NCI-H526 treated with DMSO at 0.1 percent for 48 hours (cell line): ENCODE data around the gene EEF1A2.

Experiments
- DNase-seq: peaks from one replicate; lab custom pipeline; 2025; lab: John Stamatoyannopoulos, UW

Gene EEF1A2

GRCh38 chr20:63499338-63499969 lies 571 bp upstream of the EEF1A2 start:
- no peak for DNase-seq

DNA sequence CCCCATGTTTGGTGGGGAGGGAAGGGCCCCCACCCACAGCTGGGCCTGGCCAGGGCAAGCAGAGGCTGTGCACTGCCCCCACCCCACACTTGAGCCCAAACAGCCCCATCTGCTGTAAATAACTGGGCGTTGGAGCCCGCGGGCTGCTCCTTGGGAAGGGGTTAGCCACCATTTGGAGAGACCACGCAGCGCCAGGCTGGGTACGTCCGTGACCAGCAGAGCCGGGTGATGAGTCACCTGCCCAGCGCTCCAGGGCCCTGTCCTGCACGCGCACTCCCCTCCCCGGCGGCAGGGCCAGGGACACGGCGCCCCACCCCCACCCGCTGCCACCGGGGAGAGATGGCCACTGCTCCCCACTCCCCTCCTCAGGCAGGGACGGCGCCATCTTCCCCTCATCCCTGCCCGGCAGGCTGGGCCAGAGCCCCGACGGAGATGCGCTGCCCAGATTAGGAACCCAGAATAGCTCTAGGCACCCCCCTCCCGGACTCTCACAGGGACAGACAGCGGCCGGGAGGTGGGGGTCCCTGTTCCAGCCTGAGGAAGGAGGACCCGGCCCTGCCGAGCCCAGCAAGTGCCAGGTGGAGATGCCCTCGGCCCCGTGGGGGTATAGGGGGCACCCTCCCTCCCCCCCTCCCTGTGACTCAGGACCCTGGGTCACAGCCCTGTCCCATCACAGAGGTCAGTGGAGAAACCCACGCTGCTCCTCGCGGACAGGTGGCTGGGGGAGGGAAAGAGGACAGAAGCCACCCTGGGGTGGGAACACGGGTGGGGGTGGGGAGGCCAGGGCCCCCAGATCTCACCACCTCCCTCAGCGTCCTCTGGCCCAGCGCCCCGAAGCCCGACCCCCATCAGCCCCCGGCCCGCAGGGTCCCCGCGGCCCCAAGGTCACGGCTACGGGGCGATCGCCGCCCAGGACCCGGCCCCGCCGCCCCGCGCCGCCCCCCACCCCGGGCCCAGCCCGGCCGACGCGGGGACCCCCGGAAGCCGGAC lies 642 bp downstream of the EEF1A2 start:
- no peak for DNase-seq

- DNase-seq: no peak
Measured at GRCh38 chr20:63497138-63497945, 1.5 kb downstream of the EEF1A2 start.

GRCh38 chr20:63496596-63497120 lies 2.2 kb downstream of the EEF1A2 start:
- no peak for DNase-seq

DNA sequence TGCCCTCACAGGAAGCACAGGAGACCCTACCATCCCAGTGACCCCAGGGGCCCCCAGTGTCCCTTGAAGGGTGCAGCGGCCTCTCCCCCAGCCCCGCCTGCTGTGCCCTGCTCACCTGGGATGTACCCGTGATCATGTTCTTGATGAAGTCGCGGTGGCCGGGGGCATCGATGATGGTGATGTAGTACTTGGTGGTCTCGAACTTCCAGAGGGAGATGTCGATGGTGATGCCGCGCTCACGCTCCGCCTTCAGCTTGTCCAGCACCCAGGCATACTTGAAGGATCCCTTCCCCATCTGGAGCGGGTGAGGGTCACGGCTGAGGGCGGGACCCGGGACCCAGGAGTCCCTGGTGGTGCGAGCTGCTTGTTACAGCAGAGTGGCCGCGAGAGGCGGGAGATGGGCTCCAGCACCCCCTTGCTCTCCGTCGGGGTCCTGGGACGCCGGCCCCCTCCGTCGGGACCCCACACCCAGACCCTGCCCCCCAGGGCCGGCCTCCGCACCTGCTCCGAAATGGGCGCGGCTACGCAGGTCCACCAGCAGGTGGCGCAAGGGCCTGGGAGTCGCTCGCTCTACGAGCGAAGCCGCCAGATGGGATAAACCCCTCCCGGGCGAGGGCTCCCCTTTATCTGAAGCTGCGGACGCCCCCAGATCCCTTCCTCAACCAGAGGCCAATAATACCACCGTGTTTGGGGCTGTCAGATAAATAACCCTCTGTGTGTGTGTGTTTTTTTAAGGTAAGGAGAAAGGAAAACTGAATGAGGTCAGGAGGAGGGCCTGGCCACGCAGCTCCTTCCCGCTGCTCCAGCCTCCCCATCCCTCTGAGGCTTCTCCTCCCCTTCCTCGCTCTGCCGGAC lies 2.9 kb downstream of the EEF1A2 start:
- peak; percentile 20 for DNase-seq

GRCh38 chr20:63495167-63495720 lies 3.6 kb downstream of the EEF1A2 start:
- no peak for DNase-seq

DNA sequence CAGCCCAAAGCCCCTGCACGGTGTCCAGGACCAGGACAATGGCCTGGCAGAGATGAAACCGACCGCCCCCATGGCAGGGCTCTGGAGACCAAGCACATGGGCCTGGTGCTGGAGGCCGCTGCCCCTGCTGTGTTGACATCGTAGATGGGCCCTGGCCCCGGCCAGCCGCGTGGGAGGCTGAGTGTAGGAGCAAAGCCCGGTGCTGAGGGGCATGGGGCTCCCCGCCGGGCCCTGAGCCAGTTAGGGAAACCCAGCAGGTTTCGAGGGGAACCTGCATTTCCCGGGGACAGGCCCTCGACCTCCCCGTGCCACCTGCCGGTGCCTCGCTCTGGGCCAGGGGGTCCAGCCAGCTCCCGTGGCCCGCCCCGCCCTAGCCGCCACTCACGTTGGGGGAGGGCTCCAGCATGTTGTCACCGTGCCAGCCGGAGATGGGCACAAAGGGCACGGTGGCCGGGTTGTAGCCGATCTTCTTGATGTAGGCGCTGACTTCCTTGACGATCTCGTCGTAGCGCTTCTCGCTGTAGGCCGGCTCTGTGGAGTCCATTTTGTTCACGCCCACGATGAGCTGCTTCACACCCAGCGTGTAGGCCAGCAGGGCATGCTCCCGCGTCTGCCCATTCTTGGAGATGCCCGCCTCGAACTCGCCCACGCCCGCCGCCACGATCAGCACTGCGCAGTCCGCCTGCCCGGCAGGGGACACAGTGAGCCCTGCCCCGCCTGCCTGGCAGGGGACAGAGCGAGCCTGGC lies 4.3 kb downstream of the EEF1A2 start:
- DNase-seq: no peak

GRCh38 chr20:63494084-63494419 lies 4.8 kb downstream of the EEF1A2 start:
- no peak for DNase-seq

DNA sequence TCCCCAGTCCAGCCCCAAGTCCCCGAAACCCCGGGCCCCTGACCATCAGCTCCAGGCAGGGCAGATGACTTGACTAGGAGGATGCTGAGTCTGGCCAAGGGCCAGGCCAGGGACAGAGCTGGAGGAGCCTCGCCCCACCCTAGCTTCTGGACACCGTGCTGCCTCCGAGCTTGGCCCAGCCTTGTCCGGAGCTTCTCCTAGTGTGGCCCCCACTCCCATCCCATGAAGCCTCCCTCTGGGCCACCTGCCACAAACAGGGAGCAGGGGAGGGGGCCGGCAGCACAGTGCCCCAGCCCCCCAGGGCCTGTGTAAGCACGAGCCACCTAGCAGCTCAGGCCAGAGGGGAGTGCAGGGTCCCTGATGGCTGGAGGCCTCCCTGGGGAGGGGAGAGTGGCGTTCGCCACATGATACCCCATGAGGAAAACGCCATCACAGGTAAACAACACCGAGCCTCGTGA lies 5.3 kb downstream of the EEF1A2 start:
- DNase-seq: no peak

- no peak for DNase-seq
Measured at GRCh38 chr20:63492982-63493381, 5.9 kb downstream of the EEF1A2 start.

DNA sequence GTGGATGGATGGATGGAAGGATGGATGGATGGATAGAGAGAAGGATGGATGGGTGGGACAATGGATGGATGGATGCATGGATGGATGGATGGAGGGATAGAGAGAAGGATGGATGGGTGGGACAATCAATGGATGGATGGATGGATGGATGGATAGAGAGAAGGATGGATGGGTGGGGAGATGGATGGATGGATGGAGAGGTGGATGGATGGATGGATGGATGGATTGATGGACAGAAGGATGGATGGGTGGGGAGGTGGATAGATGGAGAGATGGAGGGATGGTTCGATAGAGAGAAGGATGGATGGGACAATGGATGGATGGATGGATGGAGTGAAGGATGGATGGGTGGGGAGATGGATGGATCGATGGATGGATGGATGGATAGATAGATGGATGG lies 6.4 kb downstream of the EEF1A2 start:
- DNase-seq: no peak

DNA sequence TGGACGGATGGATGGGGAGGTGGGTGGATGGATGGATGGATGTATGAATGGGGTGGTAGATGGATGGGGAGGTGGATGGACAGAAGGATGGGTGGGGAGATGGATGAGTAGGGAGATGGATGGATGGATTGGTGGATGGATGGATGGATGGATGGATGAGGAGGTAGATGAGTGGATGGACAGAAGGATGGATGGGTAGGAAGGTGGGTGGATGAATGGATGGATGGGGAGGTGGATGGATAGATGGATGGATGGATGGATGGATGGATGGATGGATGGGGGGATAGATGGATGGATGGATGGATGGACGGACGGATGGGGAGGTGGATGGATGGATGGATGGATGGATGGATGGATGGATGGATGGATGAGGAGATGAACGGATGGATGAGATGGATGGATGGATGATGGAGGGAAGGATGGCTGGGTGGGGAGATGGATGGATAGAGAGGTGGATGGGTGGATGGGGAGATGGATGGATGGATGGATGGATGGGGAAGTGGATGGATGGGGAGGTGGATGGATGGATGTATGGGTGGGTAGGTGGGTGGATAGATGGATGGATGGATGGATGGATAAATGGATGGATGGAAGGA lies 7.2 kb downstream of the EEF1A2 start:
- no peak for DNase-seq

DNA sequence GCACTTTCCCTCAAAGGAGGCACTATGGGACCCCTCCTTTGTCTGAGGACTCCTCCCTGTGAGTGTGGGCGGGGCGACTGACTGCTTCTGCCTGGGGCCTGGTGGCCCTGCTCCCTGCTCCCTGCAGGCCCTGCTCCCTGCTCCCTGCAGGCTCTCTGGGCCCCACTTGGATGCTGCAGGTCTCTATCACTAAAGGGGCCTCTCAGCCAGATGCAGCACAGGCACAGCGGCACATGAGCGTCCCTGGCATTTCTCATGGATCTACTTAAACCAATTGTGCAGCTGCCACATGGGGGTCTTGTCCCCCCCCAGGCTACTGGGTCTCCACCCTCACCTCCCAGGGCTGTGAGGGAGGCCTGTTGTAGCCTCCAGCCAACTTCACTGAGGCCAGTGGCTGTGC lies 7.8 kb downstream of the EEF1A2 start:
- no peak for DNase-seq

GRCh38 chr20:63490416-63490815 lies 8.5 kb downstream of the EEF1A2 start:
- DNase-seq: no peak

- DNase-seq: no peak
Measured at GRCh38 chr20:63488315-63489251, 10.3 kb downstream of the EEF1A2 start.

DNA sequence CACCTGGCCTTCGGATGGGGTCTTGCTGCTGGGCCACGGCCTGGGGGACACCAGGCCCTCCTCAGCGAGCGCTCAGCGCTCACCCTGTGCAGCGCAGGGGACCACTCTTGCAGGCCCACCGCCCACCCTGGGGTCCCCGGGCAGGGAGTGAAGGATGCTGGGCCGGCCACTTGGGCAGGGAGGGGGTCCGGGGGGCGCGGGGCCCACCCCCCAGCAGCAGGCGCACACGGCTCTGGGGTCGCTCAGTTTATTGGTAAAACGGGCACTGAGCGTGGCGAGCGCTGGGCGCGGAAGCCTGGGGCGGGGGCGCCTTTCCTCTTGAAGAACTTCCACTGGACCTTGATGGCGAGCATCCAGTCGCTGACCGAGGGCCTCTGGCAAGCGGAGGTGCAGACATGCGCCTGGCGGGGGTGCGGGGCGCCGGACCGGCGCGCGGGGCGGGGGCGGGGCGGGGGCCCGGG lies 11.1 kb downstream of the EEF1A2 start:
- no peak for DNase-seq

- DNase-seq: no peak
Measured at GRCh38 chr20:63487116-63487764, 11.6 kb downstream of the EEF1A2 start.

DNA sequence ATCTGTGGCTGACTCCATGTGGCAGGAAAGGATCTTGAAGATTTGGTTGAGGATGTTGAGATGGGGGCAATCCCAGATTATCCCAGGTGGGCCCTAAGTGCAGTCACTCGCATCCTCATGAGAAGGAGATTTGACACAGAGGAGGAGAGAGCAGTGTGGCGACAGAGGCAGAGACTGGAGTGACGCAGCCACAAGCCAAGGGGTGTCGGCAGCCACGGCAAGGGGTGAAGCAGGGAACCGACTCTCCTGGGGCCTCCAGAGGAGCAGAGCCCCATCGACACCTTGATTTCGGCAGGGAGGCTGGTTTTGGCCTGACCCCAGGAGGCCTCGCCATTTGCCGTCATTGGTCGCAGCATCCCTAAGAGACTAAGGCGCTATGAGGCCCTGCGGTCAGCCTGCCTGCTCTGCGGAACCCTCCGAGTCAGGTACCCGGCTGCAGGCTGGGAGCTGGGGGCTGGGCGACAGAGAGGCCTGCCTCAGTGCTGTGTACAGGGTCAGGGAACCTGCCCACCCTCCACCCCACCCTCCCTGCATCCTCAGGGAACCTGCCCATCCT lies 12.5 kb downstream of the EEF1A2 start:
- no peak for DNase-seq
